Endothelial cell (in vitro differentiated cells): Measurements from ENCODE around the gene FNIP2. TPM values are rescaled to one million over a fixed set of nuclear protein-coding genes. Genes with fewer than 3 reads are reported as not detected.
"Not testable (repeated sequence)": the region's sequence is repeated elsewhere in the genome, so short reads cannot be mapped to it uniquely, and the experiment has no call there.

Source experiments
- DNase-seq: peaks from one replicate; pipeline ENCODE4 v3.0.0; 2021; ENCODE audit warnings: low spot score
- H3K27ac Mint-ChIP-seq: one replicate; pipeline ENCODE4 v1.8.0; 2021; ENCODE audit warnings: mixed read lengths, inconsistent platforms; ENCODE audit not compliant: unreplicated experiment
- H3K27me3 Mint-ChIP-seq: one replicate; pipeline ENCODE4 v1.8.0; 2021; ENCODE audit warnings: mild to moderate bottlenecking, moderate library complexity, mixed read lengths, inconsistent platforms; ENCODE audit not compliant: unreplicated experiment
- H3K36me3 Mint-ChIP-seq: one replicate; pipeline ENCODE4 v1.8.0; 2021; ENCODE audit warnings: mild to moderate bottlenecking, low read depth, mixed read lengths, inconsistent platforms; ENCODE audit not compliant: unreplicated experiment
- H3K4me1 Mint-ChIP-seq: one replicate; pipeline ENCODE4 v1.8.0; 2021; ENCODE audit warnings: mild to moderate bottlenecking, mixed read lengths, inconsistent platforms; ENCODE audit not compliant: unreplicated experiment
- H3K4me3 Mint-ChIP-seq: one replicate; pipeline ENCODE4 v1.8.0; 2021; ENCODE audit warnings: mild to moderate bottlenecking, mixed read lengths, inconsistent platforms; ENCODE audit not compliant: unreplicated experiment
- H3K9me3 Mint-ChIP-seq: one replicate; pipeline ENCODE4 v1.8.0; 2021; ENCODE audit warnings: mixed read lengths, inconsistent platforms; ENCODE audit not compliant: unreplicated experiment
- CTCF ChIP-seq: fragments of 200-600 bp; sonication (generic); IDR thresholded peaks from one replicate; pipeline ENCODE4 v1.5.0; 2021; ENCODE audit warnings: antibody characterized with exemption; ENCODE audit not compliant: unreplicated experiment
- total RNA-seq: library from RNA; stranded (reverse); fragmentation: NEBNext Ultra II Directional; extraction: Animal tissue kit (Norgen Biotek cat#: 25700); gene quantifications from one replicate; pipeline ENCODE4 v1.2.1, GENCODE V29; 2021; ENCODE audit not compliant: unreplicated experiment

Gene FNIP2
- total RNA-seq, 1 donor from 2014 or later, result 34.3 TPM

- no peak for TF ChIP-seq CTCF
- DNase-seq, result no peak
- peaks cover 49% of the 10 kb centered on the region for H3K4me1 Mint-ChIP-seq
- H3K9me3 Mint-ChIP-seq, result no peaks in the 10 kb centered on the region
- H3K4me3 Mint-ChIP-seq, result no peak overlapping the region
- peaks cover 1% of the 10 kb centered on the region for H3K27me3 Mint-ChIP-seq
- H3K36me3 Mint-ChIP-seq, result no peaks in the 10 kb centered on the region
- peak overlapping the region; percentile 58 for H3K27ac Mint-ChIP-seq
These were observed 55.8 kb downstream of the FNIP2 start for GRCh38 chr4:158824425-158825274.

GRCh38 chr4:158825433-158826036 lies 56.7 kb downstream of the FNIP2 start:
- no peak for TF ChIP-seq CTCF
- H3K36me3 Mint-ChIP-seq, result peaks cover 4% of the 10 kb centered on the region
- H3K27ac Mint-ChIP-seq, result no peak overlapping the region
- H3K4me1 Mint-ChIP-seq, result peaks cover 45% of the 10 kb centered on the region
- no peaks in the 10 kb centered on the region for H3K9me3 Mint-ChIP-seq
- no peak for DNase-seq
- no peak overlapping the region for H3K4me3 Mint-ChIP-seq
- H3K27me3 Mint-ChIP-seq, result peaks cover 1% of the 10 kb centered on the region

- no peak for DNase-seq
- H3K4me3 Mint-ChIP-seq, result peak overlapping the region; percentile 2
- H3K27ac Mint-ChIP-seq, result peak overlapping the region; percentile 48
- peaks cover 45% of the 10 kb centered on the region for H3K4me1 Mint-ChIP-seq
- H3K36me3 Mint-ChIP-seq, result peaks cover 4% of the 10 kb centered on the region
- TF ChIP-seq CTCF, result no peak
- H3K27me3 Mint-ChIP-seq, result peaks cover 1% of the 10 kb centered on the region
- H3K9me3 Mint-ChIP-seq, result no peaks in the 10 kb centered on the region
These were observed 57.2 kb downstream of the FNIP2 start for GRCh38 chr4:158826057-158826456.

GRCh38 chr4:158826882-158827281 lies 58.1 kb downstream of the FNIP2 start:
- Mint-ChIP-seq H3K27ac (peak overlapping the region; percentile 90), H3K4me1 (peaks cover 37% of the 10 kb centered on the region), H3K36me3 (peaks cover 4% of the 10 kb centered on the region), H3K9me3 (no peaks in the 10 kb centered on the region), H3K4me3 (no peak overlapping the region), H3K27me3 (no peaks in the 10 kb centered on the region)
- TF ChIP-seq CTCF, result no peak
- DNase-seq, result no peak

GRCh38 chr4:158827543-158827981 lies 58.7 kb downstream of the FNIP2 start:
- no peak for TF ChIP-seq CTCF
- no peaks in the 10 kb centered on the region for H3K27me3 Mint-ChIP-seq
- peaks cover 37% of the 10 kb centered on the region for H3K4me1 Mint-ChIP-seq
- H3K36me3 Mint-ChIP-seq, result peaks cover 4% of the 10 kb centered on the region
- no peak overlapping the region for H3K27ac Mint-ChIP-seq
- no peak overlapping the region for H3K4me3 Mint-ChIP-seq
- H3K9me3 Mint-ChIP-seq, result no peaks in the 10 kb centered on the region
- no peak for DNase-seq

GRCh38 chr4:158828151-158828550 lies 59.3 kb downstream of the FNIP2 start:
- not testable (repeated sequence) for H3K27ac Mint-ChIP-seq, DNase-seq, H3K4me3 Mint-ChIP-seq, H3K27me3 Mint-ChIP-seq, H3K36me3 Mint-ChIP-seq, H3K9me3 Mint-ChIP-seq
- peaks cover 37% of the 10 kb centered on the region for H3K4me1 Mint-ChIP-seq
